Liver (tissue), 3 donors: ENCODE results near the gene KIAA1614.

Experiments
- JUND ChIP-seq, 2 donors: IDR thresholded peaks; 2 replicates each; pipeline ENCODE4 v1.6.1; 2016; ENCODE audit warnings: antibody characterized with exemption in 2 of 2
- TAF1 ChIP-seq: conservative IDR thresholded peaks from 2 replicates; pipeline ENCODE4 v1.6.1; 2016; ENCODE audit warnings: antibody characterized with exemption, mild to moderate bottlenecking
- YY1 ChIP-seq: IDR thresholded peaks from 2 replicates; pipeline ENCODE4 v1.6.1; 2016; ENCODE audit warnings: antibody characterized with exemption, mild to moderate bottlenecking
- TF ChIP-seq, protein P1 (sequence below): fragments of 150-350 bp; IDR thresholded peaks from 2 replicates; pipeline ENCODE4 v1.5.1; 2017; ENCODE audit warnings: improper control_type of control experiment, low read depth, low read length; ENCODE audit not compliant: missing input control
- TF ChIP-seq, protein P2 (sequence below): IDR thresholded peaks from 2 replicates; pipeline ENCODE4 v1.6.1; 2016; ENCODE audit warnings: antibody characterized with exemption
- donor health status: healthy.
- donor health status: healthy.

DNA sequence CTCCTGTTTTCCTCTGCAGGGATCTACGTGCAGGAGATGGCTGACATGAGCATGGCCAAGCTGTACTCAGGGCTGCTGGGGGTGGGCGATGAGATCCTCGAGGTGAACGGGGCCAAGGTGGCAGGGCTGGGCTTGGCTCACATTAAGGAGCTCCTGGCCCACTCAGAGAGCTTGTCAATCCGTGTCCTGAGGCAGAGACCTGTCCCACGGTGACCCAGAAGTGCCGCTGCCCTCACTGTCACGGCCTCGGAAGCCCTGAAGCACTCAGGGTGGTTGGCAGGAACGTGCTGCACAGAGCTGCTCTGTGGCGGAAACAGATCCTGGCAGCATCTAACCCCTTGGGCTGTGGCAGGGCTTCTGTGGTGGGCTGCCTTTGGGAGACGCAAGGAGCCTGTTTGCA is 37.6 kb downstream of the KIAA1614 start:
- no peak for TF ChIP-seq JUND (IDR thresholded peaks at IDR 0.05)
- TF ChIP-seq, protein P1, sequence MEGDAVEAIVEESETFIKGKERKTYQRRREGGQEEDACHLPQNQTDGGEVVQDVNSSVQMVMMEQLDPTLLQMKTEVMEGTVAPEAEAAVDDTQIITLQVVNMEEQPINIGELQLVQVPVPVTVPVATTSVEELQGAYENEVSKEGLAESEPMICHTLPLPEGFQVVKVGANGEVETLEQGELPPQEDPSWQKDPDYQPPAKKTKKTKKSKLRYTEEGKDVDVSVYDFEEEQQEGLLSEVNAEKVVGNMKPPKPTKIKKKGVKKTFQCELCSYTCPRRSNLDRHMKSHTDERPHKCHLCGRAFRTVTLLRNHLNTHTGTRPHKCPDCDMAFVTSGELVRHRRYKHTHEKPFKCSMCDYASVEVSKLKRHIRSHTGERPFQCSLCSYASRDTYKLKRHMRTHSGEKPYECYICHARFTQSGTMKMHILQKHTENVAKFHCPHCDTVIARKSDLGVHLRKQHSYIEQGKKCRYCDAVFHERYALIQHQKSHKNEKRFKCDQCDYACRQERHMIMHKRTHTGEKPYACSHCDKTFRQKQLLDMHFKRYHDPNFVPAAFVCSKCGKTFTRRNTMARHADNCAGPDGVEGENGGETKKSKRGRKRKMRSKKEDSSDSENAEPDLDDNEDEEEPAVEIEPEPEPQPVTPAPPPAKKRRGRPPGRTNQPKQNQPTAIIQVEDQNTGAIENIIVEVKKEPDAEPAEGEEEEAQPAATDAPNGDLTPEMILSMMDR, result no peak
- no peak for TF ChIP-seq TAF1
- no peak for TF ChIP-seq YY1
- TF ChIP-seq, protein P2, sequence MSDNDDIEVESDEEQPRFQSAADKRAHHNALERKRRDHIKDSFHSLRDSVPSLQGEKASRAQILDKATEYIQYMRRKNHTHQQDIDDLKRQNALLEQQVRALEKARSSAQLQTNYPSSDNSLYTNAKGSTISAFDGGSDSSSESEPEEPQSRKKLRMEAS, result no peak
